Measurements from ENCODE around the gene HOXB9.

Gene HOXB9

DNA sequence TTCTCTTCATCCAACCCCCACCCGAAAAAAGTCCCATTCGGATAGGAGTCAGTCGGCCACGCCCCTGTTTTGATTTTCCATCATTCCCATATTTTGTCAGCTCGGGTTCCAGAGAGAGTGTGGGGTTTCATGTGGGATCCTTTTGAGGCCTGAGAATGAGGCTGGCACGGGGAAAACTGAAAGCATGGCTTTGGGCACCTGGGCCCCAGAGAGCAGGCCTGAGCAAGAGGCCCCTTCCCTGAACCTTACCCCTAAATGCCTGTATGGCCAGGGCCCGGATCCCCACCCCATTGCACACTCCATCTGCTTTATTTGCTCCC is 43.4 kb downstream of the HOXB9 start:
- no peak for DNase-seq

DNA sequence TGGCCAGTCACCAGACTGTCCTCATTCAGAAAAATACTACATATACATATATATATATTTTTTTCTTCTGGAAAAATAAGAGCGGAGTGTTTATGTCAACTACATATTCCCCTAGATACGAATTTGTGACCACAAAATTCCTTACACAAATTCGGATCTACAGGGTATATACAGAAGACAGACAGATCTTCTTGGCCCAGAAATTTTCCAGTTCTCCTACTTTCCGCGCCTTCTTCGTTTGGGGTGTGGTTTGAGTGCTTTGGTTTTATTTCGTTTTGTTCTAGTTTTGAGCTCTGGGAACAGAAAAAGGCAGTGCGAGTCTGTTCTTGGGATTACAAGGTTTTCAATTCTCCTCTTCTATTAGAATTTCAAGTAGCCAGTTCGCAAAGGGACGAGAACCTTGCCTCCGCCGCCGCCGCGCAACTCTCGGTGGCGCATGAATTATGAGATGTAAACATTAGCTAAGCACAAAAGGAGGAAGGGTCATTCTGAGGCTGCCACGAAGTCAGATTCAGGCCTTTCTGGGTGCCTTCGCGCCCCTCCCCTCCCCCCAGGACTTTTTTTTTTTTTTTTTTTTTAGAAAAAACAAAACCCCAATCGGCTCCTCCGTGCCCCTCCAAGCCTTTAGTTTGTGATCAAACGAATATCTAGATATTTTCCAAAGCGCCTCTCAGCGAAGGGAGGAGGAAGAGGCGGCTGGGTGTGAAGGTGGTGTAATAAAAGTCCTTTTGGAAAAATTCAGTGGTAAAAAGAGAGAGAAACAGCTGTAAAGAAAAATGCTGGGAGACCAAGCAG is 46.2 kb downstream of the HOXB9 start:
- DNase-seq = no peak

DNA sequence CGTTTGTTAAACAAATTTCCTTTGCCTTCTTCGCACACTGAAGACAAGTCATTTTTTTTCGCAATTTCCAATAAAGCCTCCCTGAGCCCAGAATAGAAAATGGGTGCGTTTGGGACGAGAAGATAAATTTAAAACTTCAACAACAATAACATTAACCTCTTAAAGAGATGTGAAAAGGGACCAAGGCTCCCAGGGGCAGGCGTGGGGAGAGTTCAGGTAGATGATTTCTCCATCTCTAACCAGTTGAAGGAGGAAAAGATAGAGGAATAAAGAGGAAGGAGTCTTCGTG is 46.7 kb downstream of the HOXB9 start:
- no peak for DNase-seq

DNA sequence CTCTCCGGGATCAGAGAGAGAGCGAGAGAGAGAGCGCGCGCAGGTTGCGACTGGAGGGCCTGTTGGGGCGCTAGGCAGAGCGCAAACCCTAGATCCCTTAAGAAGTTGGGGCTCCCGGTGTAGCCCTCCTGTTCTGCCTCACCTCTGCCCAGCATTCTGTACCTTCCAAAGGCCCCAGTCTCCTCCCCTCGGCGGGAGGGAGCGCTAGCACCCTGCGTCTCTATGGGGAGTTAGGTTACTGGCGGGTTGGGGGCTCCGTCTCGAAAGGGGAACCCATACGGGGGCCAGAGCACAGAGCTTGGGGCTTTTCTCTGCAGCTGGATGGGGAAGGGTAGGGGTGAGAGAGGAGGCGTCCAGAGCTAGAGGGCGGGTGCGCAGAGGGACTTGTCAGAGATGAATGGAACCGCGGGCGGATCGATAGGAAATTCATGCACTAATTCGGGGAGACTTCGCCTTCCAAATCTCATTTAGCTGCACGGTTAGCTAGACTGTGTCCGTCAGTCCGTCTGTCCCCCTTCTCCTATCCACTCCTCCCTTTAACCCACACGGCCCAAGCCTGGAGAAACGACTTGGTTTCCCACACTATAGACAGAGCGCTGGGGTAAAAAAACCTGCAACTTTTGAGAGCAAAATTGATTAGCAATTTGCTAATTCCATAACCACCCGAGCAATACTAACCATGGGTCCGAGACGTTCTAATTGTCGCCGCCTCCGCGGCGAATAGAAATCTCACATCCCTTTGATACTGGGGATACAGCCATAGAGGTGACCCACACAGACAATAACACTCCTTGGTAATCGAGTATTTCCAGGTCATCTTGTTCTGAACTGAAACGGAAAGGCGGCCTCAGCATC is 47.3 kb downstream of the HOXB9 start:
- DNase-seq = peak; percentile 36

DNA sequence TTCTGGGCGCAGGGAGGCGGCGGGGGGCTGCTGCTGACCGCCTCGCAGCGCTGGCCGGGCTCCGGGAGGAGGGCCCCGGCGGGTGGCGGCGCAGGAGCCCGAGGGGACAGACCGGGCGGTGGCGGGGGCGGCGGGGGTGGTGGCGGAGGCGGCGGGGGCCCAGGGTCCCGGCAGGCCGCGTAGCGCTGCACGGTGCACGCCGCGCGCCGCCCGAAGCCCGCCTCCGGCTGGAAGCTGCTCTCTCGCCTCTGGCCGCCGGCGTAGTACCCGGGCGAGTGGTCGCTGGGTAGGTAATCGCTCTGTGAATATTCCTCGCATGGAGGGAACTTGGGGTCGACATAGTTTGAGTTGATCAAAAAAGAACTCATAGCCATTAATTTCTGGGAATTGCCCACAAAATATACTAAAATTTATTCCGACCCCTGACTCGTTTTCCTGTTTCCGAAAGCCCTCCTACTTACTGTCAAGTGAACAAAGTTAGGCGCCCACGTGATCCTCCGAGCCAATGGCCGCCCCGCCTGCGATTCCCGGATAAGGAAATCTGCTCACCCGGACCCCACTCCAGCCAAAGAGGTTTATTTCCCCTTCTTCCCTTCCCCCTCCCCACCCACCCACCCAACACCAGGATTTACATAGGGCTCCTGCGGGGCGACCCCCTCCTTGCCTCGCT is 48.1 kb downstream of the HOXB9 start, which contains the start of gene HOXB4:
HOXB4 (minus strand) TSS at position 405 of the 670 bp plus-strand sequence; CDS start at position 374, 31 bp downstream.
- peak; percentile 64 for DNase-seq

DNA sequence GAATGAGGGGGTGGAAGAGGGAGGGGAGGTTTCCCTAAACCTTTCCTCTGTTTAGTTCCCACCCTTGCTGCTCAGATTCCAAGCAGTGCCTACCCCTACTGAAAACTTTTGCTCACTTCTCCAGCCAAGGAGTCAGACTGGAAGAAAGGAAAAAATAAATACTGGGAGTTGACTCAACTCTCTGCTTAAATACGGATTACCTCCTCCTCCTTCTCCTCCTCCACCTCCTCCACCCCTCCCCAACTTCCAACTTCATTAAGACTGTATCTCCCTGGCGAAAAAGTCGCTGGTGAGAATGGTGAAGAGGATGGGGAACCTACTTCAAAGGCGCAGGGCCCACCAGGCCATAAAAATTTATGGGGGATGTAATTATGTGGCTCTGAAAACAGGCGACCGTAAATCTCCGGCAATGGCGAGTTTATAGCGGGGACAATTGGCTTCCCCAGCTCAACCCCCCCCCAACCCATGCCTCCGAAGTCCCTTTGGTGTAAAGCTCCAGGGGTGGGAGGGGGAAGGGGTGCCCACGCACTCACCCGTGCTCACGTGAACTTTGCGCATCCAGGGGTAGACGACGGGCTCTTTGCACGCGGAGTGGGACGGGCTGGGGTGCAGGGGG is 48.7 kb downstream of the HOXB9 start:
- DNase-seq = no peak

DNA sequence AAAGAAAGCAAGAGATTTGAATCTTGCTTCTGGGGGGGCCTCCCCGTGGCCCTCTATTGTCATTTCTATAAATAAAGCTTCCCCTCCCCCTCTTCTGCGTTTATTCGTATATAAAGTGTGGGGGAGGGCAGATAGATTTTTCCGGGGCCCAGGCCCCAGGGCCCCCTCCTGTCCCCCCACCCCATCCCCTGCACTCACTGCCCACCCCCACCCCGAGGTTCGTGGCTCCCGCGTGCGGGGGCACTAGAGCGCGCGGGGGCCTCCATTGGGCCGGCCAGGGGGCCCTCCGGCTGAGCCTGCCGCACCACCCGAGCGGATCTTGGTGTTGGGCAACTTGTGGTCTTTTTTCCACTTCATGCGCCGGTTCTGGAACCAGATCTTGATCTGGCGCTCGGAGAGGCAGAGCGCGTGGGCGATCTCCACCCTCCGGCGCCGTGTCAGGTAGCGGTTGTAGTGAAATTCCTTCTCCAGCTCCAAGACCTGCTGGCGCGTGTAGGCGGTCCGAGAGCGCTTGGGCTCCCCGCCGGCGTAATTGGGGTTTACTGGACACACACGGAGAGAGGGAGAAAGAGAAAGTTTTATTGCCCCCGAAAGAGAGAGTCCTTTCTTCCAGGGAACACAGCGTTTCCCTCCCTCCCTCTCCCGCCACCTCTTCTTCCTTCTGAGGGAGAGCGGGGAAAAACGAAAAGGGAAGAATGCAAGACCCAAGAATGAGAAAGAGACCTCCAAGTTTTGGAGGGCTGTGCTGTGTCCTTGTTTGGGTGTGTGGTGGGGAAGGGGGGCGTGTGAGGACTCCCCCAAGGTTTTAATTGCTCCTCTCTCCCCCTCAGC is 49.5 kb downstream of the HOXB9 start:
- no peak for DNase-seq

DNA sequence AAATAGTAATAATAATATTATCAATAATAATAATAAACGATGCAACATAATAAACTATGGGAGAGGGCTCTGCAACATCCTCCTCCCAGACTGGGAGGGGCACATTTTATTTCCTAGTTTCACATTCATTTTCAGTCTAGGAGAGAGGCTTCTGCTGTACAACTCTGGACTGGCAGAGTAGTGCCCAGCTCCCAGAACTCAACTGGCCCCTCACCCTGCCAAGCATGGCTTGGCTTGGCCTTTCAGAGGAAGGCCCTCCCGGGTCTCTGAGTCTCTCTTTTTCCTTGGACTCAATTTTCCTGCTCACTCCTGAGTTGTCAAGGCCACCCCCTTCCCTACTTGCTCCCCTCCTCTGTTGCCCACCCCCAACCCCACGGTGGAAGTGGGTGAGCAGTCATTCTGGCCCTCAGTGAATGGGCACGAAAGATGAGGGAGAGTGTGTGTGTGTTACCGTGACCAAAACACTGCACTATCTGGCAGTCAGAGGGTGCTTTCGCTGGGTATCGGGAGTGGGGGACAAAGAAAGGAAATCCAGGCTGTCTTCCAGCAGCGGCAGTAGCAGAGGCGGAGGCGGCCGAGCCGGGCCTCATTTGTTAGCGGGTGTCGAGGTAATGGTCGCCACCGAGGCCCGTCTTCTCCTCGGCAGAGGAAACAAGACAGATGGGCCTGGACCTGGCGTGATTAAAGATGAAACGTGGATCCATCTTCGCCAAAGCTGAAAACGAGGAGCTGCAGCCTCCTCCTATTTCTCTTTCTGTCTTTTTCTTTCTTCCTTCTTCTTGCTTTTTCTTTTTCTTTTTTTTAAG is 50.3 kb downstream of the HOXB9 start:
- DNase-seq = no peak

DNA sequence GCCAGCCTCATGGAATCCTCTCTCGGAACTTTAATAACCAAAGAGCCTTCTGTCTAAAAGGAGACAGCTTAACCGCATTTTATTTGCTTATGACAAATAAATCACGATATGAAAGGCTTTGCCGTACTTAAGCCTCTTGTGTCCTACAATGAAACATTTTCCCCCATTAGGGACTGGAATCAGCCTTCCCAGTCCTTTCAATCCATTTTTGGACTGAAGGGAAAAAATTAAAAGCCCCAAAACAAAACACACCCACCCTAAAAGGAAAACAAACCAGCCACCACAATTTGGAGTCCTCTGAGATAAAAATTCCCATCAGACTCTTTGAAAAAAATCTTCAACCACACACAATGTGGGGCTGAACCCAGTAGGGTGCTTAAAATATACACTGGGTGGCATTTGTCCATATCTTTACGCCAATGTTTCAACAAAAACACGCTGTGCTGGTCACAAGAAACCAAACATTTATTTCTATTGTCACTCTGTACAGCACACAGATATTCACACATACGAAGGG is 51.0 kb downstream of the HOXB9 start:
- no peak for DNase-seq

DNA sequence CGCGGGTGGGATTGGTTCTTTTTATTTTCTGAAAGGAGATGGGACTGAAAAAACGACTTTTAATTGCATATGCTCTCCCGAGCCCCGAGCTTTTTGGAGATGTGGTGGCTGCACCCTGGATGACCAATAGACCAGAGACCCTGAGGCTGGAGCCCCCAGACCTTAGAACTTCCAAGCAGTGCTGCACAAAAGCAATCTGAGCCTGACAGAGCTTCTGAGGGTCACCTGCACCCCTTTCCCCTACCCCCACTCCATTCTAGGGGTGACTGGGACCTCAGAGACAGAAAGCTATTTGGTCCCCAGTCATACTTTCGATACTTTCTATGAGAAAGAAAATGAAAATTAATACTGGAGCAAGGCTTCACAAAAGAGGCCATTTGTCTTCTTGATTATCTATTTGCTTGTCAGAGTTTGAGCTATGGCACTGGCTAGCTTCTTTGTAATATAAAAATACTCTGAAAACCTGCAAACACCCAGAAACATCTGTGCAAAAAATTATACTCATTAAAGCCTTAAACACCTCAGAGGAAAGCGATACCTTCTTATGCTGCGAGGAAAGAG is 51.6 kb downstream of the HOXB9 start:
- DNase-seq = no peak

DNA sequence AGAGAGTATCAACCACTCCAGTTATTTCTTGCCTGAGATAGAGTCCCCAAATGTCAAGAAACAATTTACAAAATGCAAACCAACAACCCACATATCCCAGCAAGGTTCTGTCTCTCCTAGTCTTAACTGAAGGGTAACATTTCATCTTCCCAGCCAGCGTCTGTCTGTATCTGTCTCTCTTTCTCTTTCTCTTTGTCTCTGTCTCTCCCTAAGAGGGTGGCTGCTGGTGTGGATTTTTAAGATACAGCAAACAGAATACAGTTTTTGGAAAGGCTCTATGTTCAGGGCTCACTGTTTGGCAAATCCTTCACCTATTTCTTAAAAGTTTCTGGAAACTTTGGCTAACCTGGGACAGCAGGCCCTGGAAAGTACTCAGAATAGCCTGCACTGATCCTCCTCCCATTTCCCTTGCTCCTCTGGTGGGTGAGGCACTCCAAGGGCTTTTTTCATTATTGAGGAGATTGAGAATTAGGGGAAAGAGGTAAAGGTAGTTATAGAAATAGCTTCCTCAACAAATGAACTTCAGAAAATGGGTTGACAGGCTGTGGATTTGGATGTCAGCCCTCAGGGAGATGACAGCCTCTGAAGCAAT is 54.2 kb downstream of the HOXB9 start:
- no peak for DNase-seq
